NCI-H446 treated with DMSO at 0.1 percent for 48 hours (cell line): ENCODE measurements around the gene CIC.

Source experiments
- DNase-seq: peaks from one replicate; lab custom pipeline; 2025; lab: John Stamatoyannopoulos, UW

The CIC gene

DNA sequence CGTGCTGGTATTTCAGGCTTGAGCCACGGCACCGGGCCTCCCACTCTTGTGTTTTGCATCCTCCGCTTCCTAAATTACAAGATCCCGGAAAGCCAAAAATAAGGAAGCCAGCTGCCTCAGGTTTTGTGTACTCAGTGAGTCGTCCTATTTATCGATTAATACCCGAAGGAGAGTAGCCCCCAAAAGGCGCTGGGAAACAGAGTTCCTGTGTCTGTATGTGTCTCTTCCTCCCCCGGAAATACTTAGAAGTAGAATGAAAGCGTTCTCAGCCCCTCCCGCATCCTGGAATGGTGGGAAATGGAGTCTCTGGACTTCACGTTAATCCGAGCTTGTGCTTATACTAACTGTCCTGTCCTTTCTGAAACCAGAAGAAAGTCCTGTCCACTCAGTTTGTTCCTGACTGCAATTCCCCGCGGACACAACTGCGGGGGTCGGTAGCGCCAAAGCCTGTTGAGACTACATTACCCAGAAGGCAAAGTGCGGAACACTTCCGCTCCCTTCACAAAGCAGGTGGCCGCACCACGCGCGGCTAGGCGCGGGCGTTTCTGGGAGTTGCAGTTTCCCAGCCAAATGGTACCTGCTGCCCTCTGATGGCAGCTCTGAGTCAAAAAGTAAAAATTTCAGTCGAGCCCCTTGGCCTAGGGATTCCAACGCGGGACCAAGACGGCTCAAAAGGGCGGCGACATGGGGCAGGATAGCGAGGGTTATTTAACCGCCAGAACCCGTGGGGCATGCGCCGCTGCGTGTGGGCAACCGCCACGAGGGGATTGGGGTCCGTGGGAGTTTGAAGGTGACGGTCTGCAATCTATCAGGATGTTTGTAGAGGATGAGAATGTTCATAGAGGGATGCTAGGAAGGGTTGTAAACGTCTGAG, 24.5 kb upstream of the CIC start:
- DNase-seq: peak; percentile 90

DNA sequence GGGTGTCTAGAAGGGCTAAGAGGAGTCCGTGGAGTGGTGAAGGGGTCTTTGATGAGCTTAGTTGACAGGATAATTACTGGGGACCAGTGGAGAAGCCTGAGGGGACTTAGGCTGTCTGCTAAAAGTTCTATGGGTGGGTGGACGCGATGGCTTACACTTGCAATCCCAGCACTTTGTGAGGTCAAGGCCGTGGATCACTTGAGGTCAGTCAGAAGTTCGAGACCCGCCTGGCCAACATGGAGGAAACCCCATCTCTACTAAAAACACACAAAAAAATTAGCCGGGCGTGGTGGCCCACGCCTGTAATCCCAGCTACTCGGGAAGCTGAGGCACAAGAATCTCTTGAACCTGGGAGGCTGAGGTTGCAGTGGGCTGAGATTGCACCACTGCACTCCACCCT, 23.8 kb upstream of the CIC start:
- DNase-seq: no peak

DNA sequence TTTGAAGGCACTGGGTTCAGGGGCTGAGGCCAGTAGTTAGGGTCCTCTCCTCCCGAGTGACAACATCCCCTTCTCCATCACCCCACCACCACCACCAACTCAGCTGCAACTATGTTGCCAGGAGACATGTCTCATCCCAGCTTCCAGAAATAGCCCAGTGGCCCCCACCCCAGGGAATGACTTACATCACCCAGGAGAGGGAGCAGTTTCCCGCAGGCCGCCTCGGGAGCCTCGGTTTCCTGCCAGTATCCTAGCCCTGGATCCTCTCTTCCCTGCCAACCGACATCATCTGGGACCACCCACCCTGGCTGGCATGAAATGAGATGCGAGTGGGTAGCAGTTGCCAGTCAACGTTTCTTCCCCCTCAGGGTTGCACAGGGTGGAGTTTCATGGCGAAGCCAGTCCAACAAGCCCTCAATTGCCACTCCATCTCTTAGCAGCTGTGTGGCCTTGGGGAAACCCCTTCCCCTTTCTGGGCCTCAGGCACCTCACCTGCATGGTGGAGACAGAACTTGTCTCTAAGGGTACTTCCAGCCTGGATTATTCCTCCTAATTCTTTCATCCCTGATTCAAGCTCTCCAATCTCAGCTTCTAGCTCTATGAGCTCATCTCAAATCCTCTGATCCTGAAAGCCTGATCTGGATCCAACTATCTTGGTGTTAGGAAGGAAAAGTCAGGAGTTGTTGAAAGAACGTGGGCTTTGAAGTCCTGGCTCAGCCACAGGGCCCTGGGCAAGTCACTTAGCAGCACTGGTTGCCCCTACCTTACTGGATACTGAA, 22.7 kb upstream of the CIC start:
- peak; percentile 67 for DNase-seq

GRCh38 chr19:42246922-42247639, 22.0 kb upstream of the CIC start:
- no peak for DNase-seq

DNA sequence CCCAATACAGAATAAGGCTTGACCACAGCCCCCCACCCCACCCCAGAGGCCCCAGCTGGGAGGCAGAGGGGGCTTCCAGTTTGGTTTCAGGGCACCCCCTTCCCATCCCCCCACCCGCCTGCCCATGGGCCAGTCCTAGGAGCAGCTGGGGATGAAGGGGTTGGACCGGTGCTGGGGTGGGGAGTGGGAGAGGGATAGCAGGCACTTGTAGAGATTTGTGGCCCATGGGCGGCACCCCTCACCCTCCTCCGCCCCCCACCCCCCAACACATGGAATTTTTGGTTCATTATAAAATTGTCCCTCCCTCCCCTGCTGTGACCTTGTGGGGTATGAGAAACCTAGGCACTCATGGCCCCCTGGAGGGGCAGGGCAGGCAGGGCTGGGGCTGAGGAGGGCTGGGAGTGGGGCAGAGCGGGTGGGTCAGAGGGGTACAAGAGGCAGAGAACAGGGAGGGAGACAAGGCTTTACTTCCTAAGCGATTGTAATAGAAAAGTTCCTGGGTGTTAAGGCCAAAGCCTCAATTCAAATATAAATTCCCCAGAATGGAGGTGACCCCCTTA, 21.3 kb upstream of the CIC start:
- no peak for DNase-seq

- DNase-seq: no peak
These were observed 20.5 kb upstream of the CIC start for GRCh38 chr19:42248270-42249148.

GRCh38 chr19:42249149-42249750, 19.8 kb upstream of the CIC start:
- DNase-seq: no peak

DNA sequence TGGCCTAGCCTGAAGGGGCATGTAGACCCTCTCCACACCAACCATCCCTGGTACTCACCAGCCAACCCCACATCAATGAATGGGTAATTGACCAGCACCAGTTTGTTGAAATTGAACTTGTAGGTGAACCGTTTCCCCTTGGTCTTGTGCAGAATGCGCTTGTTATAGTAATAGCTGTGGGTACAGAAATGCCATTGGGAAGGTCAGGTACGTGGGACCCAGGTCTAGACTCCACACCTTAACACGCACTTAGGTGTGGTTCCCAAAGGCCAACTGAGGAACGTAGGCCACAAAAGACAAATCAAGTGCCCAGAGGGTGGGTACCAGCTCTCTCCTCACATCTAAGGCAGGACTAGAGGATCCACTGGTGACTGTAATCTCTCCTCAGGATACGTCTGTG, 19.3 kb upstream of the CIC start:
- no peak for DNase-seq

- no peak for DNase-seq
These were observed 18.8 kb upstream of the CIC start for GRCh38 chr19:42250183-42250665.

GRCh38 chr19:42250666-42251531, 18.2 kb upstream of the CIC start:
- DNase-seq: peak; percentile 16

- DNase-seq: no peak
These were observed 17.3 kb upstream of the CIC start for GRCh38 chr19:42251572-42252358.

- DNase-seq: no peak
These were observed 16.4 kb upstream of the CIC start for GRCh38 chr19:42252365-42253244.

GRCh38 chr19:42253245-42254088, 15.6 kb upstream of the CIC start:
- no peak for DNase-seq

GRCh38 chr19:42254089-42254849, 14.8 kb upstream of the CIC start:
- DNase-seq: no peak

DNA sequence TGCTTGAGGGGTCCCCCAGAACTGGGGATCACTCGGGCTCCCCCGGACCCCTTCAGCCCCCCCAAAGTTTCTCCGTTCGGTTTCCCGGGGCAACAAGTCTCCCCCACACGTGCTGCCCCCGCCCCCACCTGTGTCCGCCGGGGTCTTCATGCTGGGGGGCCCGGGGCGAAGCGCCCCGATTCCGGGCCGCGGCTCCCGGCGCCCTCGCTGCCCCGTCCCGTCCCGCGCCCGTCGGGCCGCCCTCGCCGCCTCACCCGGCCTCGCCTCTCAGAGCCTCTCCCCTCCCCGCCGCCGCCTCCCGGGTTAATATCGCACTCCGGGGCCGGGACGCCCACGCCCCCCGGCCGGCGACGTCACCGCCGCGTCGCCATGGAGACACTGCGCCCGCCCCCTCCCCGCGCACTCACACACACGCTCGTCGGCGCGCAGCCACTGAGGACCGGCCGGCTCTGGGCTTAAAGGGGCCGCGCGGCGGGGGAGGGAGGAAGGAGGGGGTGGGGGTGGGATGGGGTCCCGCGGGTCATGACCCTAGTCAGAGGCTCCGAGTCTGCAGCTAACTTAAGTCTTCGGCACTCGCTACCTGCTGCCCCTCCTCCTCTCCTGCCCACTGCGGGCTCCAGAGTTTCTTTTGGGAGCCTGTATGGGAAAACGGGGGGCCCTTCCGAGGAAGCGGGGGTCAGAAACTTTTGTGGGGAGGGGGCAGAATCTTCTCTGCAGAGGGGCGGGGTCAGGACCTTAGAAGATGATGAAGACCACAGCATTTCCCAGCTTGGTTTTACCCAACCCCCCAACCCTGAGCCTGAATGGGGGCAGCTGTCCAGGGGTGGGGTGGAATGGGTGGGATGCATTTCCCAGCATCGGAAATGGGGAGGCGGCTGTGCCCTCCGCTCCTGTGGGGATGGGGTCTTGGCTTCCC, 13.9 kb upstream of the CIC start, which contains the start of gene ERF:
TSS of gene ERF (minus strand) at position 279 of the 916 bp plus-strand sequence. CDS start at position 150, 129 bp downstream.
- DNase-seq: peak; percentile 77
